ENCODE results near the gene CAMLG. TPM values are rescaled to one million over a fixed set of nuclear protein-coding genes. Genes with fewer than 3 reads are reported as not detected.
"Not testable (repeated sequence)": the region's sequence is repeated elsewhere in the genome, so short reads cannot be mapped to it uniquely, and the experiment has no call there.

The CAMLG gene
- total RNA-seq (10 to 100 TPM; 29.4 to 64.3 (median 41.9) TPM), polyA plus RNA-seq (10 to 100 TPM; 32.1 to 72.2 (median 49.4) TPM)
- long read RNA-seq, donor 1, transcript CAMLG-201 (4 exons, 2,221 nt), result major isoform, 24 of 63 reads
- long read RNA-seq, donor 1, transcript CAMLG-202 (3 exons, 895 nt), result minor isoform, 14 of 63 reads
- long read RNA-seq, donor 1, partial matches to known transcripts, result 18 of 63 reads
- long read RNA-seq, donor 1, other reads (novel, unspliced or antisense), result 7 of 63 reads
- long read RNA-seq, donor 2, transcript CAMLG-202 (3 exons, 895 nt), result minor isoform, 9 of 68 reads
- long read RNA-seq, donor 2, transcript CAMLG-201 (4 exons, 2,221 nt), result major isoform, 11 of 68 reads
- long read RNA-seq, donor 2, partial matches to known transcripts, result 48 of 68 reads
- long read RNA-seq, donor 2, other reads (novel, unspliced or antisense), result 0 of 68 reads
- long read RNA-seq, donor 3, transcript CAMLG-202 (3 exons, 895 nt), result major isoform, 10 of 37 reads
- long read RNA-seq, donor 3, transcript CAMLG-201 (4 exons, 2,221 nt), result minor isoform, 9 of 37 reads
- long read RNA-seq, donor 3, partial matches to known transcripts, result 18 of 37 reads
- long read RNA-seq, donor 3, other reads (novel, unspliced or antisense), result 0 of 37 reads
- long read RNA-seq, donor 4, transcript CAMLG-202 (3 exons, 895 nt), result minor isoform, 9 of 74 reads
- long read RNA-seq, donor 4, transcript CAMLG-201 (4 exons, 2,221 nt), result major isoform, 36 of 74 reads
- long read RNA-seq, donor 4, partial matches to known transcripts, result 15 of 74 reads
- long read RNA-seq, donor 4, other reads (novel, unspliced or antisense), result 14 of 74 reads
- long read RNA-seq, donor 5, transcript CAMLG-201 (4 exons, 2,221 nt), result major isoform, 28 of 53 reads
- long read RNA-seq, donor 5, transcript CAMLG-202 (3 exons, 895 nt), result minor isoform, 15 of 53 reads
- long read RNA-seq, donor 5, partial matches to known transcripts, result 2 of 53 reads
- long read RNA-seq, donor 5, other reads (novel, unspliced or antisense), result 8 of 53 reads
- long read RNA-seq, donor 6, transcript CAMLG-201 (4 exons, 2,221 nt), result major isoform, 26 of 68 reads
- long read RNA-seq, donor 6, transcript CAMLG-202 (3 exons, 895 nt), result minor isoform, 12 of 68 reads
- long read RNA-seq, donor 6, partial matches to known transcripts, result 19 of 68 reads
- long read RNA-seq, donor 6, other reads (novel, unspliced or antisense), result 11 of 68 reads
- long read RNA-seq, donor 7, transcript CAMLG-202 (3 exons, 895 nt), result major isoform, 11 of 35 reads
- long read RNA-seq, donor 7, transcript CAMLG-201 (4 exons, 2,221 nt), result minor isoform, 10 of 35 reads
- long read RNA-seq, donor 7, partial matches to known transcripts, result 14 of 35 reads
- long read RNA-seq, donor 7, other reads (novel, unspliced or antisense), result 0 of 35 reads
- long read RNA-seq, donor 8, transcript CAMLG-202 (3 exons, 895 nt), result minor isoform, 10 of 64 reads
- long read RNA-seq, donor 8, transcript CAMLG-201 (4 exons, 2,221 nt), result major isoform, 19 of 64 reads
- long read RNA-seq, donor 8, partial matches to known transcripts, result 28 of 64 reads
- long read RNA-seq, donor 8, other reads (novel, unspliced or antisense), result 7 of 64 reads
- long read RNA-seq, donor 9, transcript CAMLG-201 (4 exons, 2,221 nt), result major isoform, 10 of 24 reads
- long read RNA-seq, donor 9, transcript CAMLG-202 (3 exons, 895 nt), result minor isoform, 7 of 24 reads
- long read RNA-seq, donor 9, partial matches to known transcripts, result 7 of 24 reads
- long read RNA-seq, donor 9, other reads (novel, unspliced or antisense), result 0 of 24 reads
- long read RNA-seq, donor 10, partial matches to known transcripts, result 0 of 6 reads
- long read RNA-seq, donor 10, other reads (novel, unspliced or antisense), result 0 of 6 reads

DNA sequence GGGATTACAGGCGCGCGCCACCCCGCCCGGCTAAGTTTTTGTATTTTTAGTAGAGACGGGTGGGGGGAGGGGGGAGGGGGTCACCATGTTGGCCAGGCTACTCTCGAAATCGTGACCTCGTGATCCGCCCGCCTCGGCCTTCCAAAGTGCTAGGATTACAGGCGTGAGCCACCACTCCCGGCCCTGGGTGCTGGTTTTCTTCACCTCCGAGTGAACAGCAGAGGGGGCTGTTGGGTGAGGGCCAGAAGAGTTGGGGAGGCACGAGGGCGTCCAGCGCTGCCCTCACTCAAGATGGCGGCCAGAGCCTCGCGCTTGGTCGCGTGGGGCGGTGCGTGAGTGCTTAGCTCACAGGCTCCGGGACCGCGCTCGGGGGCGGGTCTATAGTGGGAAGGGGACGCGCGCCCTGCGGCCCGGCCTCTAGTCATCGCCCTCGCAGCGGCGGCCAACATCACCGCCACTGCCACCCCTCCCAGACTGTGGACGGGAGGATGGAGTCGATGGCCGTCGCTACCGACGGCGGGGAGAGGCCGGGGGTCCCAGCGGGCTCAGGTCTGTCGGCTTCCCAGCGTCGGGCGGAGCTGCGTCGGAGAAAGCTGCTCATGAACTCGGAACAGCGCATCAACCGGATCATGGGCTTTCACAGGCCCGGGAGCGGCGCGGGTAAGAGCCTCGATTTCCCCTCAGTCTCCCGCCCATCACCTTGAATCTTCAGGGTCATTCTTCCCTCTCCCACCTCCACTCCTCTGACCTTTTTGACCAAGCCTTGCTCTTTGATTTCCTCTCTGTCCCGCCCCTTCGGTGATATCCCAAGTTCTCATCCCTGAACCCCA, at the start of gene CAMLG:
CAMLG (plus strand) TSS at position 416 of the 830 bp plus-strand sequence; CDS start at position 489, 73 bp downstream.
- Histone ChIP-seq H3K27me3 (no peaks in the 10 kb centered on the region), H3K9me3 (replicated peaks in 1 of 3) (no peaks in the 10 kb centered on the region), H3K4me3 (peak within 1 kb of the TSS; percentile 54 to 95 (median 86)), H3K27ac (peak within 1 kb of the TSS; percentile 93 to 97 (median 97)), H3K36me3 (replicated peaks in 1 of 2) (no peaks in the 10 kb centered on the region), H3K4me1 (replicated peaks in 1 of 2) (peaks cover 6 to 12% of the 10 kb centered on the region in 2 donors)
- DNase-seq, result peak; percentile 98 to 99 (median 99)
- 0 to 1% (median 0%) methylated on average over 16 to 66 of the region's 66 CpGs for WGBS, 4 donors
- TF ChIP-seq, protein P1, sequence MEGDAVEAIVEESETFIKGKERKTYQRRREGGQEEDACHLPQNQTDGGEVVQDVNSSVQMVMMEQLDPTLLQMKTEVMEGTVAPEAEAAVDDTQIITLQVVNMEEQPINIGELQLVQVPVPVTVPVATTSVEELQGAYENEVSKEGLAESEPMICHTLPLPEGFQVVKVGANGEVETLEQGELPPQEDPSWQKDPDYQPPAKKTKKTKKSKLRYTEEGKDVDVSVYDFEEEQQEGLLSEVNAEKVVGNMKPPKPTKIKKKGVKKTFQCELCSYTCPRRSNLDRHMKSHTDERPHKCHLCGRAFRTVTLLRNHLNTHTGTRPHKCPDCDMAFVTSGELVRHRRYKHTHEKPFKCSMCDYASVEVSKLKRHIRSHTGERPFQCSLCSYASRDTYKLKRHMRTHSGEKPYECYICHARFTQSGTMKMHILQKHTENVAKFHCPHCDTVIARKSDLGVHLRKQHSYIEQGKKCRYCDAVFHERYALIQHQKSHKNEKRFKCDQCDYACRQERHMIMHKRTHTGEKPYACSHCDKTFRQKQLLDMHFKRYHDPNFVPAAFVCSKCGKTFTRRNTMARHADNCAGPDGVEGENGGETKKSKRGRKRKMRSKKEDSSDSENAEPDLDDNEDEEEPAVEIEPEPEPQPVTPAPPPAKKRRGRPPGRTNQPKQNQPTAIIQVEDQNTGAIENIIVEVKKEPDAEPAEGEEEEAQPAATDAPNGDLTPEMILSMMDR (IDR thresholded peaks at IDR 0.05), result peak in 5 of 6 experiments; percentile 51 to 65 (median 60)
- peak; percentile 95 to 98 for TF ChIP-seq POLR2A (IDR thresholded peaks at IDR 0.05)
- intact Hi-C loops (cut with DNase I), result no loop called here

DNA sequence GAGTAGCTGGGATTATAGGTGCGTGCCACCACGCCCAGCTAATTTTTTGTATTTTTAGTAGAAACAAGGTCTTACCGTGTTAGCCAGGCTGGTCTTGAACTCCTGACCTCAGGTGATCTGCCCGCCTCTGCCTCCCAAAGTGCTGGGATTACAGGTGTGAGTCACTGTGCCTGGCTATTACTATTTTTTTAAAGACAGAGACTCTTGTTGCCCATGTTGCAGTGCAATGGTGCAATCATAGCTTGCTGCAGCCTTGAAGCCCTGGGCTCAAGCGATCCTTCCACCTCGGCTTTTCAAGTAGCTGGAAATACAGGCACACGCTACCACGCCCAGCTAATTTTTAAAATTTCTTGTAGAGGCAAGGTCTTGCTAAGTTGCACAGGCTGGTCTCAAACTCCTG, 48.2 kb upstream of the CAMLG start:
- DNase-seq; H3K9me3 ChIP-seq (replicated peaks in 1 of 3); intact Hi-C loops (cut with DNase I); H3K27ac ChIP-seq; H3K4me1 ChIP-seq (replicated peaks in 1 of 2); H3K4me3 ChIP-seq; H3K27me3 ChIP-seq: not testable (repeated sequence)
- H3K36me3 ChIP-seq (replicated peaks in 1 of 2), result peaks cover 0 to 81% of the 10 kb centered on the region in 2 donors
- 91 to 95% (median 94%) methylated on average over 8 of the region's 8 CpGs for WGBS, 4 donors

DNA sequence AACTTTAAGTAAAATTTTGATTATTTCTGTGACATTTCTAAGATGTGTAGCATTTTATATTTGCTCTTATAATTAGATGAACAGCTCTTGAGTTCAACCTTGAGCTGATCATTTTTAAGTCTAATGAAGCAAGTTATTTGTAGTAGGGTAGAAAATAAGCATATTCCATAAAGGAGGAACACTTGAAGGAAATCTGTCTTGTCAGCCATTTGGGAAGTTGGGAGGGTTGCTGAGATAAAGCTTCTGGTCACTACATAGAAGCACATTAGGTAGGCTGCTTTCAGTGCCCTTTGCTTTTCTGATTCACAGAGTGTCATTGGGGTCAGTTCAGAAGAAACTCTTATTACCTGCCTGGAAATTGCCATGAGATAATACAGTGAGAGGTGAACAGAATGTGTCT, 45.6 kb upstream of the CAMLG start:
- Histone ChIP-seq H3K27me3 (no peaks in the 10 kb centered on the region), H3K4me3 (no peak overlapping the region), H3K4me1 (replicated peaks in 1 of 2) (no peaks in the 10 kb centered on the region), H3K36me3 (replicated peaks in 1 of 2) (peaks cover 0 to 69% of the 10 kb centered on the region in 2 donors), H3K9me3 (replicated peaks in 1 of 3) (no peaks in the 10 kb centered on the region), H3K27ac (no peak overlapping the region)
- TF ChIP-seq POLR2A (IDR thresholded peaks at IDR 0.05), result no peak
- intact Hi-C loops (cut with DNase I), result no loop called here
- no peak for DNase-seq

DNA sequence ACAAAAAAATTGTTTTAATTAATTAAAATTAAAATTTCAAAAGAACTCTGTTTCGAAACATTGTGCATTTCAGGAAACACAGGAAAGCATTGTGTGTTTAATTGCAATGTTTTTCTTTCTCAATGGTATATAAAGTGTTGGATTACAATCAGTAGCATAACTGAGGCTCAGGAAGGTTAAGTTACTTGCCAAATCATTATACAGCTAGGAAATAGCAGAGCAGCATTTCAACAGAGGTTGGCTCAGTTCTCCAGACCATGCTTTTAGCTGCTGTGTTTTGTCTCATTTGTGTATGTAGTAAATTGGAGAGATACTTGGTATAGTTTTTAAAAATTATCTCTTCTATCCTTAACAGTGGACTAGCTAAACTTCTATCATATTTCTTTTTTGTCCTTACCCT, 30.0 kb upstream of the CAMLG start:
- H3K4me1 ChIP-seq (replicated peaks in 1 of 2), result no peaks in the 10 kb centered on the region
- TF ChIP-seq POLR2A (IDR thresholded peaks at IDR 0.05), result no peak
- TF ChIP-seq, protein P1 (IDR thresholded peaks at IDR 0.05), result no peak
- no peaks in the 10 kb centered on the region for H3K27me3 ChIP-seq
- H3K27ac ChIP-seq, result no peak overlapping the region
- H3K4me3 ChIP-seq, result no peak overlapping the region
- intact Hi-C loops (cut with DNase I), result loop anchor here in 1 of 2 donors (10.0 kb wide), 1 partner anchor 324 kb away; no protein-coding TSS in a partner anchor
- no peaks in the 10 kb centered on the region for H3K9me3 ChIP-seq (replicated peaks in 1 of 3)
- H3K36me3 ChIP-seq (replicated peaks in 1 of 2), result peaks cover 0 to 94% of the 10 kb centered on the region in 2 donors
- DNase-seq, result no peak
- WGBS, 4 donors, result 94 to 100% (median 96%) methylated on average over 1 of the region's 1 CpG
